GM20431 (cell line): Measurements from ENCODE around the gene LRRFIP1.

Source experiments
- in situ Hi-C: fragments of 300-500 bp; cut with MseI, MboI; formaldehyde crosslinking; loops from one replicate; pipeline ENCODE4 v1.15.0; 2020; ENCODE audit warnings: low sequenced_read_pairs; ENCODE audit not compliant: unreplicated experiment

Gene LRRFIP1

DNA sequence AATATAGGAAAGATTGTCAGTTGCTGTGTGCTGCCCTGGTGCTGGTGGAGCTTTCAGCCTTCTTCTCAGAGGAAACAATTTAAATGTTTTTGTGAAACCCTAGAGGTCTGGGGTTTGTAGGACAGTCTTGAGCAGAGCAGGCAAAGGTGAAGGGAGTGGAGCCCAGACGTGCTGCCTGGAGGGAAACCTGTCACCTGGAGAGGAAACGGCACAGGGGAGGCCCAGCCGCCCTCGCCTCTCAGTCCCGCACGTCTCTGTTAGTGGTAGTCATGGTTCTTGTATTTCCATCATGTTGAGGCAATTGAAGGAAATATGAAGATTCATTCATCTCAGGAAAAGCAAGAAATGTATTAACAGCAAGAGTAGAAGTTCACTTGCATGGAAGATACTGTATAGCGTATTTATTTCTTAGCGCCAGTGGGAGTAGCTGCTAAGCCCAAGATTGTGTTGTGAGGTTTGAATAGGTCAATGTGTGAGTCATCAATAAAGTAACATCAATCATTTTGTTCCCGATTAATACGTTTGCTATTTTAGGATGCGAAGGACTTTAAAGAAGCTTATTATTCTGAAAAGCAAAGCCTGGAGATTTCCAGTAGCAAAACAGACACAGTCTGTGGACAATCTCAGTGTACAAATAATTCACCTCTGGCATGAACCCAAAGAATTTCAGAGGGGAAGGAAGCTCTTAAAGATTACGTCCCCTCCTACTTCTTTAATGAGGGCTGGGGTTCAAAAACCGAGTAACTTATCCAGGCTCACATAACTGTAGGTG lies 70.4 kb downstream of the LRRFIP1 start:
- in situ Hi-C loops = no loop called here

DNA sequence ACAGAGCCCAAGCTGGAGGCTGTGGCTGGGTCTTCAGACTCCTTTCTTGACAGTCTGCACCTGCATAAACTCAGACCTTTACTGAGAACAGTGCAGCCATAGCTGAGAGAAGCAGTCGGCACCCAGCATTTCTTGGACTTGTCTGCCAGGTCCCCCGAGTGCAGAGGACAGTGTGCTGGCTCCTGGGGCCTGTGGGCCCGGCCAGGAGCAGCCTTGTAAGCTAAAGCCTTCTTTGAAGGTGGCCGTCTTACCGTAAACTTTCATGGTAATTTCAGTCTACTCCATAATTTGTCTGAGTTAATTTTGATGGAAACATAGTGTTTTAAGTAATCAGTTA lies 70.9 kb downstream of the LRRFIP1 start:
- in situ Hi-C loops = no loop called here

DNA sequence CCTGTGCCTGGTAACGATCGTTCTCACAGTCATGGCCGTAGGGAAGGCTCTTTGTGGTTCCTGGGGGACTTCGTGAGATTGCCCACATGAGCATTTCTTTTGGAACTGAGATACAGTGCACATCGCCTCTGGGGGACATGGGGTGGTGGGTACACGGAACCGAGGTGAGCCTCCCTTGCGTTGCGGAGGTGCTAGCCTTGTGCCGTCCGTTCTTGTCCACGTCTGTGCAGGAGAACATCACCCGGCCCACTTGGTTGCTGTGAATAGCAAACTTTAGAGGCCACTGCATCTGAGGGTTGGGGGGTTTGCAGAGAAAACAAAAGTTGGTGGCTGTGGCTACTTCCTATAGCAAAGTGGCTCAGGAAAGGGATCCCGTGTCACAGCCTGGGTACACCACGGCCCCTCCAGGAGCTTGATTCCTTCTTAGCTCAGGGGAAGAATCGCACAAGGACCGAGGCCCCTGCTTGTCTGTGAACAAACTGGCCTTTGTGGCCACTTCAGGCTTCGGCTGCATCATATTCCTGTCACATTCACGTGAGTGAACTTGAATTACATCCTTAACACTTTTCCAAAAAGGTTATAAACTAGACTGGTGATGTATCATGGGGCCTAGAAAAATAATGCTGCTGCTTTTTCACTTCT lies 72.6 kb downstream of the LRRFIP1 start:
- in situ Hi-C loops = no loop called here

GRCh38 chr2:237700512-237701032 lies 73.2 kb downstream of the LRRFIP1 start:
- in situ Hi-C loops = no loop called here

- in situ Hi-C loops = no loop called here
Measured at GRCh38 chr2:237701033-237701858, 73.9 kb downstream of the LRRFIP1 start.

GRCh38 chr2:237701859-237702390 lies 74.5 kb downstream of the LRRFIP1 start:
- in situ Hi-C loops = no loop called here

DNA sequence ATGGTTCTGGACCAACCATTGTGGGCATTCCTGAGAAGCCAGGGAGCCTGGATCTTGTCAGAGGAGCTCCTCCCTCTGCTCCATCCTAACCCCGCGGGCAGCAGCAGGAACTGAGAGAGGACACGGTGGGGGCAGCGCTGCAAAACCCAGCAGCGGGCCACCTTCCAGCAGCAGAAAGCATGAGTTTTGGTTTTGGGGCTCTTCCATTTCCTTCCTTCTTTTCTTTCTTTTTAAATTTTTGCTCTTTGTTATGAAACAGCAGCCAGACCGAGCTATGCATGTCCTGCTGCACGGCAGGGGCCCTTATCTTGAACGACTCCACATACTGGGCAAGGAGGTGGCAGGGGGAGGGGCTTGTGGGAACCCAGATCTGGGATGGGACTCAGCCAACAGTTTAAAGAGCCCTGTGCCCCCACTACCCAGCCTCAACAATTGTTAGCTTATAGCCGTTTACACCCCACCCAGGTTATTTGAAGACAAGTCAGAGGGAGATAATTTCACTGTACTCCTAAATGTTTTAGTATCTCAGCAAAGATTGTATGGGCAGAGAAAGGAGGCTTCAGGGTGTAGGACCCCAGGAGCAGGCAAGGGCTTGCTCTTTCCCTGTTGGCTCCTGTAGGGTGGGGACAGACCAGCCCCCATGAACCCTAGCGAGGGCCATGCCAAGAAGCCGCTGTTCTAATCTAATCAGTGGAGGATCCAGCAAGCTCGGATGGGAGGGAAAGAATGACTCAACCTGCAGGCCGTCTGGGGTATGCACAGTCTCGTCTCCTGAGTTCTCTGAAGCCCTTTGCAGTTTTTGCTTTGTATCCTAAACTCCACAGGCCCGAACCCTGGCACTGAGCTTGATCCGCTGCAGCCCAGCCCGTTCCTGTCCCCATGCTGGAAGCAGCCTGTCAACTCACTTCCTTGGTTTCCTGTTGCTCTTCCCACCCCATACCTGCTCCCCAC lies 75.3 kb downstream of the LRRFIP1 start:
- in situ Hi-C loops = no loop called here

DNA sequence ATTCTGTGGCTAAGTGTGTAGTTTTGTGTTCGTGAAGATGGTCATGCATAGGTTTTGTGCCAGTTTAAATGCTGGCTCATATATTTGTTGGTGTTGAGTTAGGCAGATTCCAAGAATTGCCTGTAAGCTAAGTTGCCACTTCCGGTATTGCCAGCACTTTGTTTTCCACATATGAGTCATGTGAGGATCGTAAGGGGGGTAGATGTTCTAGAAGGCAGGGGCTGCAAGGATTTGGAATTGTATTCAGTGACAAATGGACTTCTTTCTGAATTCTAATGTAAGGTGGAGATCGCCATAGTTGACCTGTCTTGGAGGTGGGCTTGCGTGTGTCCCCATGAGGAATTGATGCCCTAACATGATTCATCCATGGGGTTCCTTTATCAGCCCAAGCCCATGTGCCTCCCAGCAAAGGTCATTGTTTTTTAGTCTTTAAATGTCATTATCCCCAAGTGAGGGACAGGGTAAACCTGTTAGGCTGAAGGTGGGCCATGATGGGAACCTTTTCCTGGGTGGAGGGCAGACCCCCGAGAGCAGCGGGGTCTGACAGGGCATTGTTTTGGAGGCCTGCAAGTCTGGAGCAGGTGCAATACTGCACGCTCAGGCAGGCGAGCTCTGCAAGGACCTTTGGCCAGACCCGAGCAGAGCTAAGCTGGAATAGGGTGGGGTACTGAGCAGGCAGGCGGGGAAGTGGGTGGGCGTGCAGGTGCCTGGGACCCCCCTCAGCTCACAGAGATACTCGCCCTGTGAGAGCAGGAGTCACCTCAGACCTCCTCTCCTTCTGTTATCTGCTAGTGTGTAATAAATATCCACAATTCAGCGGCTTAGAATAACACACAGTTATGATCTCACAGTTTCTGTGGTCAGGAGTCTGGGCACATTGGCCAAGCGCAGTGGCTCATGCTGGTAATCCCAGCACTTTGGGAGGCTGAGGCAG lies 77.4 kb downstream of the LRRFIP1 start:
- in situ Hi-C loops = no loop called here

- in situ Hi-C loops = no loop called here
Measured at GRCh38 chr2:237706257-237706656, 78.9 kb downstream of the LRRFIP1 start.

GRCh38 chr2:237708065-237708398 lies 80.6 kb downstream of the LRRFIP1 start:
- in situ Hi-C loops = no loop called here

GRCh38 chr2:237708491-237708890 lies 81.1 kb downstream of the LRRFIP1 start:
- in situ Hi-C loops = no loop called here

GRCh38 chr2:237708961-237709360 lies 81.6 kb downstream of the LRRFIP1 start:
- in situ Hi-C loops = no loop called here

DNA sequence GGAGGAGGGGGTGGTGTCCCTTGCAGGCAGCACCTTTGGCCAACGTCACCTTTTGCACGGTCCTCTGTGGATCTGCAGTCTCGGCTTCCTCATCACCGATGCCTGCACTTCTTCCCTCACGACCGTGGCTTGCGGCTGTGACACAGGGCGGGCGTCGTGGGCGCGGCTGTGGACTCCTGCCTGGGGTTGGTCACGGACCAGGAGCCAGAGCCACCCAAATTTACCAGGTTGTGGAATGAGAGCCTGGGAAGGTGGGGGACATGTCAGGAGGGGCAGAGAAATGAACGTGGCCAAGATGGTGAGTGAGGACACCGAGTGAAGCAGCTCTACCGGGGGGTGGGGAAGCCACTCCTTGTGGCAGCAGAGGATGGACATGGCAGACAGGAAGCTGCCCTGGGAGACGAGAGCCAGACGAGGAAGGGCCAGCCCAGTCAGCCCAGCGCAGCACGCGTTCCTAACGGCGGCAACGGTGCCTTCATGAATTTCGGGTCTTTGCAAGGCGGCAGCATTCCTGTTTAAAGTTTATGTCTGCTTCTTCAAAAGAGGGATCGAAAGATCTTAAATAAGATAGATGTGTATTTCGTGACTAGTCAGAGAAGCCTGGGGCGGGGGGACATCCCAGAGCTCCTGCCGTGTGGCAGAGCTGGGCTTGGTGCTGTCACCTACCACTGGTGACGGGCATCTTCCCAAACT lies 84.2 kb downstream of the LRRFIP1 start:
- in situ Hi-C loops = no loop called here

GRCh38 chr2:237712477-237713377 lies 85.3 kb downstream of the LRRFIP1 start:
- in situ Hi-C loops = no loop called here

GRCh38 chr2:237714690-237715458 lies 87.5 kb downstream of the LRRFIP1 start:
- in situ Hi-C loops = no loop called here

- in situ Hi-C loops = no loop called here
Measured at GRCh38 chr2:237715459-237715947, 88.1 kb downstream of the LRRFIP1 start.
